Measurements from ENCODE around the gene IGSF3. TPM values are rescaled to one million over a fixed set of nuclear protein-coding genes. Genes with fewer than 3 reads are reported as not detected.

The IGSF3 gene
- total RNA-seq, 1 donor from 2014 or later = 15.8 TPM

GRCh38 chr1:116557323-116557878 is 110.1 kb downstream of the IGSF3 start:
- DNase-seq (no peak), ATAC-seq (no peak)
- H3K9me3 ChIP-seq = no peaks in the 10 kb centered on the region
- H3K4me3 ChIP-seq = no peak overlapping the region
- peaks cover 59% of the 10 kb centered on the region for H3K4me1 ChIP-seq
- TF ChIP-seq, protein P1, sequence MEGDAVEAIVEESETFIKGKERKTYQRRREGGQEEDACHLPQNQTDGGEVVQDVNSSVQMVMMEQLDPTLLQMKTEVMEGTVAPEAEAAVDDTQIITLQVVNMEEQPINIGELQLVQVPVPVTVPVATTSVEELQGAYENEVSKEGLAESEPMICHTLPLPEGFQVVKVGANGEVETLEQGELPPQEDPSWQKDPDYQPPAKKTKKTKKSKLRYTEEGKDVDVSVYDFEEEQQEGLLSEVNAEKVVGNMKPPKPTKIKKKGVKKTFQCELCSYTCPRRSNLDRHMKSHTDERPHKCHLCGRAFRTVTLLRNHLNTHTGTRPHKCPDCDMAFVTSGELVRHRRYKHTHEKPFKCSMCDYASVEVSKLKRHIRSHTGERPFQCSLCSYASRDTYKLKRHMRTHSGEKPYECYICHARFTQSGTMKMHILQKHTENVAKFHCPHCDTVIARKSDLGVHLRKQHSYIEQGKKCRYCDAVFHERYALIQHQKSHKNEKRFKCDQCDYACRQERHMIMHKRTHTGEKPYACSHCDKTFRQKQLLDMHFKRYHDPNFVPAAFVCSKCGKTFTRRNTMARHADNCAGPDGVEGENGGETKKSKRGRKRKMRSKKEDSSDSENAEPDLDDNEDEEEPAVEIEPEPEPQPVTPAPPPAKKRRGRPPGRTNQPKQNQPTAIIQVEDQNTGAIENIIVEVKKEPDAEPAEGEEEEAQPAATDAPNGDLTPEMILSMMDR (IDR thresholded peaks at IDR 0.05) = no peak
- H3K36me3 ChIP-seq = no peaks in the 10 kb centered on the region
- no peaks in the 10 kb centered on the region for H3K27me3 ChIP-seq (ENCODE audit: low read depth)
- no peak overlapping the region for H3K27ac ChIP-seq
- intact Hi-C loops (cut with DNase I) = no loop called here

- H3K9me3 ChIP-seq = no peaks in the 10 kb centered on the region
- H3K4me1 ChIP-seq = peaks cover 57% of the 10 kb centered on the region
- H3K27me3 ChIP-seq (ENCODE audit: low read depth) = no peaks in the 10 kb centered on the region
- no peak overlapping the region for H3K4me3 ChIP-seq
- intact Hi-C loops (cut with DNase I) = no loop called here
- ATAC-seq (peak; percentile 77 to 88), DNase-seq (peak; percentile 71)
- no peaks in the 10 kb centered on the region for H3K36me3 ChIP-seq
- H3K27ac ChIP-seq = no peak overlapping the region
- TF ChIP-seq, protein P1 (IDR thresholded peaks at IDR 0.05) = no peak
Measured at GRCh38 chr1:116556289-116557006, 111.1 kb downstream of the IGSF3 start.

DNA sequence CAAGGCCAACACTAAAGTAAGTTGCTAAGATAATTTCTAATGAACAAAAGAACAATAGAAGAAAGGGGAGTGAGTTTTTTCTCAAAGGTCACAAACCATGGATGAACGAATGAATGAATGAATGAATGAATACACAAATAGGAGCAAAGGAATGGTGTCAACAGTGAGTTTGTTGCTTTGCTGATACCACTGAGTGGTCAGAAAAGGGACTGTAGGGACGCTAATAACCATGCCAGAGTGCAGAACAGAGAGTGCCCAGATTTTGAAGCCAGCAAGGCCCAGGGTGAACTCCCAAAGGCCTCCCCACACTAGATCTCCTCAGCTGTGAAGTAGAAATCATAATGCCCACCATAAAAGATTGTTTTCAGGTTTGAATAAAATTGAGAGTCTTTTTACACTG is 112.6 kb downstream of the IGSF3 start:
- no peak overlapping the region for H3K27ac ChIP-seq
- intact Hi-C loops (cut with DNase I) = no loop called here
- H3K4me1 ChIP-seq = peaks cover 57% of the 10 kb centered on the region
- DNase-seq = no peak
- H3K9me3 ChIP-seq = no peaks in the 10 kb centered on the region
- H3K4me3 ChIP-seq = no peak overlapping the region
- H3K36me3 ChIP-seq = no peaks in the 10 kb centered on the region
- TF ChIP-seq, protein P1 (IDR thresholded peaks at IDR 0.05) = no peak
- no peak for ATAC-seq
- no peaks in the 10 kb centered on the region for H3K27me3 ChIP-seq (ENCODE audit: low read depth)

DNA sequence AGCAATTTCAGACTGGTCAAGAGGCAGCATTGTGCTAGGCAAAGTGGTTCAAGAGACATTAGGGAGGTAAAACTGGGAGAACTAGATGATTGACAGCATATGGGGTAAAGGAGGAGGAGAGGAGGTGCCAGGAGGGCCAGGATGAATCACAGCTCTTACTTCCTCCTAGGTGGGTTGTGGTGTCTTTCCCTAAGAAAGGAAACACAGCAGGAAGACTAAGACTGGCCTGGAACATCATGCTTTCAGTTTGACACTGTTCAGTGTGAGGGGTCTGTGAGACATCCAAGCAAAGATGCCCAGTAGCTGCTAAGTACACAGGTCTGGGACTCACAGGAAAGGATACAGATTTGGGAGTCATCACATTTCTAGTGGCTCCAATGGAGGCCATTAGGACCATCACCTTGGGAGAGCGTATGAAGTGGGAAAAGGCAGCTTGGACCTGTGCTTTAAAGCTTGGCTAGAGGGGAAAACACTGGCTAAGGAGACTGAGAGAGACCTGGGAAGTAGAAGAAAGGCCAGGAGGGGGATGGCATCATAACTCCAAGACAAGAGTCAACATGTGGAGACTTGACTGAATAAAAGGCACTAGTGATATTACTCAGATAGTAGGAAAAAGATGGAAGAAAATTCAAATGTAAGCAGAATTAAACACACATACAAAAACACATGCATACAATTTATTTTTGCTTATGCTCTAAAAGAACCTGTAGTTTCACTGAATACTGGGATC is 114.0 kb downstream of the IGSF3 start:
- Histone ChIP-seq H3K4me1 (peaks cover 57% of the 10 kb centered on the region), H3K9me3 (no peaks in the 10 kb centered on the region), H3K27me3 (ENCODE audit: low read depth) (no peaks in the 10 kb centered on the region), H3K36me3 (no peaks in the 10 kb centered on the region), H3K27ac (no peak overlapping the region), H3K4me3 (no peak overlapping the region)
- peak in 1 of 2 donors; percentile 24 for ATAC-seq
- DNase-seq = no peak
- intact Hi-C loops (cut with DNase I) = no loop called here
- TF ChIP-seq, protein P1 (IDR thresholded peaks at IDR 0.05) = no peak

DNA sequence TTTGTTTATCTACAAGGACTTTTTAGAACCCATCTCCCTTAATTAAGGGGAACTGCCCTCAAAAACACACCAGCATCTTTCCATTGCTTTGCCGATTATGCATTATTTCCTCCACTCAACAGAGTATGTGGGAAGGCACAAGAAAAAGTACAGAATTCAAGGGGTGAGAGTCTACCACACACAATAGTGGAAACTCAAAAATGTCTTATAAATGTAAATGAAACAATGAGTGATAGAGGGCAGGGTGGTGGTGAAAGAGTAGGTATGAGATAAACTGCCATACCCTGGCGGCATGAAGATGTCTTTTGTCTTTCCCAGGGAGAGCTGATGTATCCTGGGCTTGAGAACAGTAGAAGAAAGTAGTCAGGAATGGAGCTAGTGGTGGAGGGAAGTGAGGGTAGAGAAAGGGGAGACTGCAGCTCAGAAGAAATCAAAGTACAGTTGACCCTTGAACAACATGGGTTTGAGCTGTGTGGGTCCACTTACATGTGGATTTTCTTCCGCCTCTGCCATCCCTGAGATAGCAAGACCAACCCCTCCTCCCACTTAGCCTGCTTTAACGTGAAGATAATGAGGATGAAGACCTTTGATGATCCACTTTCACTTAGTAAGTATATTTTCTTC is 121.1 kb downstream of the IGSF3 start:
- Histone ChIP-seq H3K4me1 (peaks cover 9% of the 10 kb centered on the region), H3K27ac (no peak overlapping the region), H3K36me3 (peaks cover 23% of the 10 kb centered on the region), H3K4me3 (no peak overlapping the region), H3K9me3 (no peaks in the 10 kb centered on the region), H3K27me3 (ENCODE audit: low read depth) (no peaks in the 10 kb centered on the region)
- ATAC-seq (no peak), DNase-seq (no peak)
- intact Hi-C loops (cut with DNase I) = no loop called here
- TF ChIP-seq, protein P1 (IDR thresholded peaks at IDR 0.05) = no peak
